ENCODE measurements around the gene PIAS2.

GRCh38 chr18:46903406-46903805 lies 13.9 kb downstream of the PIAS2 start:
- TF ChIP-seq CTCF (IDR thresholded peaks at IDR 0.05) (no peak), EP300 (IDR thresholded peaks at IDR 0.05; ENCODE audit: low read depth) (no peak), POLR2A (IDR thresholded peaks at IDR 0.05) (no peak), POLR2AphosphoS5 (IDR thresholded peaks at IDR 0.05) (no peak)
